ENCODE results near the gene CELF1.

CELF1 gene

DNA sequence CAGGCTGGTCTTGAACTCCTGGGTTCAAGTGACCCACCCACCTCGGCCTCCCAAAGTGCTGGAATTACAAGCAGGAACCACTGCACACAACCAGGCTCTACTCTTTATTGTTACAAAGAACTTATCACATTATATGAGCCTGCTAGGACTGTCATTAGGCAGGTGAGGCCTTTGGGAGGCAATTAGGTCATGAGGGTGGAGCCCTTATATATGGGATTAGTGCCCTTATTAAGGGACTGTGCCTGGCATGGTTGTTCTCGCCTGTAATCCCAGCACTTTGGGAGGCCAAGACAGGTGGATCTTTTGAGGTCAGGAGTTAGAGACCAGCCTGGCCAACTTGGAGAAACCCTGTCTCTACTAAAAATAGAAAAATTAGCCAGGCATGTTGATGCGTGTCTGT lies 116.2 kb downstream of the CELF1 start:
- TF ChIP-seq, protein P1, sequence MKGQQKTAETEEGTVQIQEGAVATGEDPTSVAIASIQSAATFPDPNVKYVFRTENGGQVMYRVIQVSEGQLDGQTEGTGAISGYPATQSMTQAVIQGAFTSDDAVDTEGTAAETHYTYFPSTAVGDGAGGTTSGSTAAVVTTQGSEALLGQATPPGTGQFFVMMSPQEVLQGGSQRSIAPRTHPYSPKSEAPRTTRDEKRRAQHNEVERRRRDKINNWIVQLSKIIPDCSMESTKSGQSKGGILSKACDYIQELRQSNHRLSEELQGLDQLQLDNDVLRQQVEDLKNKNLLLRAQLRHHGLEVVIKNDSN (IDR thresholded peaks at IDR 0.05) = no peak
- TF ChIP-seq RAD21 (IDR thresholded peaks at IDR 0.05; ENCODE audit: low read depth) (no peak), TCF12 (IDR thresholded peaks at IDR 0.05; ENCODE audit: low read depth) (no peak), TEAD4 (IDR thresholded peaks at IDR 0.05) (no peak), ZBTB7A (IDR thresholded peaks at IDR 0.05; ENCODE audit: low read depth) (no peak), EP300 (IDR thresholded peaks at IDR 0.05; ENCODE audit: borderline replicate concordance) (no peak), YY1 (IDR thresholded peaks at IDR 0.05; ENCODE audit: low read depth) (no peak), CREB1 (IDR thresholded peaks at IDR 0.05; ENCODE audit: low read depth) (no peak), MAX (IDR thresholded peaks at IDR 0.05) (no peak)
- TF ChIP-seq, protein P2, sequence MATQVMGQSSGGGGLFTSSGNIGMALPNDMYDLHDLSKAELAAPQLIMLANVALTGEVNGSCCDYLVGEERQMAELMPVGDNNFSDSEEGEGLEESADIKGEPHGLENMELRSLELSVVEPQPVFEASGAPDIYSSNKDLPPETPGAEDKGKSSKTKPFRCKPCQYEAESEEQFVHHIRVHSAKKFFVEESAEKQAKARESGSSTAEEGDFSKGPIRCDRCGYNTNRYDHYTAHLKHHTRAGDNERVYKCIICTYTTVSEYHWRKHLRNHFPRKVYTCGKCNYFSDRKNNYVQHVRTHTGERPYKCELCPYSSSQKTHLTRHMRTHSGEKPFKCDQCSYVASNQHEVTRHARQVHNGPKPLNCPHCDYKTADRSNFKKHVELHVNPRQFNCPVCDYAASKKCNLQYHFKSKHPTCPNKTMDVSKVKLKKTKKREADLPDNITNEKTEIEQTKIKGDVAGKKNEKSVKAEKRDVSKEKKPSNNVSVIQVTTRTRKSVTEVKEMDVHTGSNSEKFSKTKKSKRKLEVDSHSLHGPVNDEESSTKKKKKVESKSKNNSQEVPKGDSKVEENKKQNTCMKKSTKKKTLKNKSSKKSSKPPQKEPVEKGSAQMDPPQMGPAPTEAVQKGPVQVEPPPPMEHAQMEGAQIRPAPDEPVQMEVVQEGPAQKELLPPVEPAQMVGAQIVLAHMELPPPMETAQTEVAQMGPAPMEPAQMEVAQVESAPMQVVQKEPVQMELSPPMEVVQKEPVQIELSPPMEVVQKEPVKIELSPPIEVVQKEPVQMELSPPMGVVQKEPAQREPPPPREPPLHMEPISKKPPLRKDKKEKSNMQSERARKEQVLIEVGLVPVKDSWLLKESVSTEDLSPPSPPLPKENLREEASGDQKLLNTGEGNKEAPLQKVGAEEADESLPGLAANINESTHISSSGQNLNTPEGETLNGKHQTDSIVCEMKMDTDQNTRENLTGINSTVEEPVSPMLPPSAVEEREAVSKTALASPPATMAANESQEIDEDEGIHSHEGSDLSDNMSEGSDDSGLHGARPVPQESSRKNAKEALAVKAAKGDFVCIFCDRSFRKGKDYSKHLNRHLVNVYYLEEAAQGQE (IDR thresholded peaks at IDR 0.05; ENCODE audit: low read depth) = no peak

- TF ChIP-seq, protein P2 (IDR thresholded peaks at IDR 0.05; ENCODE audit: low read depth) = no peak
- TF ChIP-seq RAD21 (IDR thresholded peaks at IDR 0.05; ENCODE audit: low read depth) = no peak
- no peak for TF ChIP-seq TCF12 (IDR thresholded peaks at IDR 0.05; ENCODE audit: low read depth)
- TF ChIP-seq EP300 (IDR thresholded peaks at IDR 0.05; ENCODE audit: borderline replicate concordance) = no peak
- TF ChIP-seq, protein P1 (IDR thresholded peaks at IDR 0.05) = no peak
- no peak for TF ChIP-seq EGR1 (IDR thresholded peaks at IDR 0.05)
- TF ChIP-seq TEAD4 (IDR thresholded peaks at IDR 0.05) = no peak
- TF ChIP-seq CREB1 (IDR thresholded peaks at IDR 0.05; ENCODE audit: low read depth) = no peak
- no peak for TF ChIP-seq YY1 (IDR thresholded peaks at IDR 0.05; ENCODE audit: low read depth)
- no peak for TF ChIP-seq MAX (IDR thresholded peaks at IDR 0.05)
- TF ChIP-seq FOXM1 (IDR thresholded peaks at IDR 0.05; ENCODE audit: borderline replicate concordance, low read depth) = no peak
- no peak for TF ChIP-seq ZBTB7A (IDR thresholded peaks at IDR 0.05; ENCODE audit: low read depth)
- no peak for TF ChIP-seq CEBPB (IDR thresholded peaks at IDR 0.05)
- TF ChIP-seq NFIC (IDR thresholded peaks at IDR 0.05) = no peak
- TF ChIP-seq TAF1 (IDR thresholded peaks at IDR 0.05; ENCODE audit: low read depth) = no peak
Measured at GRCh38 chr11:47435687-47436086, 117.2 kb downstream of the CELF1 start.

- TF ChIP-seq ZBTB7A (IDR thresholded peaks at IDR 0.05; ENCODE audit: low read depth) (no peak), RAD21 (IDR thresholded peaks at IDR 0.05; ENCODE audit: low read depth) (no peak), FOXM1 (IDR thresholded peaks at IDR 0.05; ENCODE audit: borderline replicate concordance, low read depth) (no peak), TAF1 (IDR thresholded peaks at IDR 0.05; ENCODE audit: low read depth) (no peak), TEAD4 (IDR thresholded peaks at IDR 0.05) (no peak)
Measured at GRCh38 chr11:47434011-47434786, 118.7 kb downstream of the CELF1 start.

DNA sequence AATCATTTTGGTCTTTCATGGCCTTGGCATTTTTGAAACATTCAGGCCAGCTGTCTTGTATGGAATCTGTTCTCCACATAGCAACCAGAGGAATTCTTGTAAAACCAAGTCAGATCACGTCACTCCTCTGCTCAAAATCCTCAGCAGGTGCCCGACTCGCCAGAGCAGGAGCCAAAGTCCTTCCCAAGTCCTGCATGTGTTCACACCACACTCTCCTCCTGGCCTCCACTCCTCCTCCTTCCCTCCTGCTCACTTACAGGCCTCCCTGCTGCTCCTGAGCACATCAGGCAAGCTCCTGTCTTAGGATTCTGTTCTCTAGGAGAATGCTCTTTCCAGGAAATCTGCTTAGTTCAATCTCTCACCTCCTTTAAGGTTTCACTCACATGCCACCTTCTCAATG lies 119.8 kb downstream of the CELF1 start:
- TF ChIP-seq EP300 (IDR thresholded peaks at IDR 0.05; ENCODE audit: borderline replicate concordance) (no peak), MAX (IDR thresholded peaks at IDR 0.05) (no peak), CEBPB (IDR thresholded peaks at IDR 0.05) (no peak), ZBTB7A (IDR thresholded peaks at IDR 0.05; ENCODE audit: low read depth) (no peak), FOXM1 (IDR thresholded peaks at IDR 0.05; ENCODE audit: borderline replicate concordance, low read depth) (no peak), TAF1 (IDR thresholded peaks at IDR 0.05; ENCODE audit: low read depth) (no peak), NFIC (IDR thresholded peaks at IDR 0.05) (no peak), RAD21 (IDR thresholded peaks at IDR 0.05; ENCODE audit: low read depth) (no peak), EGR1 (IDR thresholded peaks at IDR 0.05) (no peak), TEAD4 (IDR thresholded peaks at IDR 0.05) (no peak), CREB1 (IDR thresholded peaks at IDR 0.05; ENCODE audit: low read depth) (no peak), YY1 (IDR thresholded peaks at IDR 0.05; ENCODE audit: low read depth) (no peak), TCF12 (IDR thresholded peaks at IDR 0.05; ENCODE audit: low read depth) (no peak)
- TF ChIP-seq, protein P2 (IDR thresholded peaks at IDR 0.05; ENCODE audit: low read depth) = no peak
- TF ChIP-seq, protein P1 (IDR thresholded peaks at IDR 0.05) = no peak

Measured in Ishikawa (cell line).